ENCODE data around the gene ANKRD11.

Gene ANKRD11

DNA sequence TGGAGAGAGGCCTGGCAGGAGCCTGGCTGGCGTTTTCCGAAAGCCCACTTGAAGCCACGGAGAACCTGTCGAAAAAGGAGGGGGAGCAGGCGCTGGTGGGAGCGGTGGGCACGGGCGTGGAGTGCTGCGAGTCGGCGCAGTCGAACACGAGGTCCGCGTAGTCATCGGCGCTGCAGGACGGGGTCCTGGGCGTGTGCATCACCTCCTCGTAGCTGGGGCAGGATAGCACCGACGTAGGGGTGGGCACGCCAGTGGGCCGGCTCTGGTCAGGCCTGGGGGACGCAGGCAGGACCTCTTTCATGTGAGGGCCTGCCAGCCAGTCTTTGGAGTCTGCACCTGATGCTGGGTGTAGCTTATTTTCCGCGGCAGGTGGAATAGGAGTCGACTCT, 209.2 kb downstream of the ANKRD11 start:
- Histone ChIP-seq H3K4me1 (ENCODE audit: control insufficient read depth in 1 of 2, insufficient read depth in 2 of 2, low read length in 2 of 2) (no peaks in the 10 kb centered on the region), H3K36me3 (ENCODE audit: control insufficient read depth in 1 of 2, insufficient read depth in 2 of 2, low read length in 2 of 2) (peaks cover 29 to 86% of the 10 kb centered on the region in 2 donors), H3K27ac (ENCODE audit: low read length) (no peak overlapping the region), H3K9me3 (ENCODE audit: control insufficient read depth in 1 of 2, low read length in 2 of 2) (no peaks in the 10 kb centered on the region), H3K4me3 (ENCODE audit: low read depth in 1 of 2, low read length in 2 of 2) (no peak overlapping the region), H3K27me3 (ENCODE audit: low read depth, low read length) (no peaks in the 10 kb centered on the region)

DNA sequence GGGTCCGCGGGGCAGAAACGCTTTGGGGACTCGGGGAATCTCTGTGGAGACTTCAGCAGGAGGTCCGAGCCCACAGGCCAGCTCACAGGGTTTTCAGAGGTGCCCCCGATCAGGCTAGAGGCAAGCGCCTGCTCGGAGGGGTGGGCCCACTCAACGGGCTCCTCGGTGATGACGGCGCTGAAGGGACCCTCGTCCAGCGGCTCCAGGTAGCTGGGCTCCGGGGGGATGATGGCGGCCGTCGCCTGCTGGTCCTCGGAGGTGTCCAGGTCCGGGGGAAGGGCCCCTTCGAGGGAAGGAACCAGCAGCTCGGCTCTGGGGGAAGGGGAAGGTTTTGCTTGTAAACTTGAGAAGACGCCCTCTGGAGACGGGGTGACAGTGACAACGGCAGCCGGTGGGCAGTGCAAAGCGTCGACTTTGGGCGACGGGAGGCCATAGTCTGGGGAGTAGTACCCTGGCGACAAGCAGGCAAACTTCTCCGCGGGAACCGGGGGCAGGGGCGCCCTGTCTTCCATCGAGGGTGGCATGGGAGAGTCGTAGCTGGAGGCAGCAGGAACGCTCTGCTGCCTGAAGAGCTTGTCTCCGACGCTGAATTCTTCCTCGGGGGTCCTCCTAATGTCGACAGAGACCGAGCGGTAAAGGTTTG, 209.7 kb downstream of the ANKRD11 start:
- Histone ChIP-seq H3K9me3 (ENCODE audit: control insufficient read depth in 1 of 2, low read length in 2 of 2) (no peaks in the 10 kb centered on the region), H3K4me3 (ENCODE audit: low read depth in 1 of 2, low read length in 2 of 2) (no peak overlapping the region), H3K27me3 (ENCODE audit: low read depth, low read length) (no peaks in the 10 kb centered on the region), H3K4me1 (ENCODE audit: control insufficient read depth in 1 of 2, insufficient read depth in 2 of 2, low read length in 2 of 2) (no peaks in the 10 kb centered on the region), H3K36me3 (ENCODE audit: control insufficient read depth in 1 of 2, insufficient read depth in 2 of 2, low read length in 2 of 2) (peaks cover 24 to 86% of the 10 kb centered on the region in 2 donors), H3K27ac (ENCODE audit: low read length) (no peak overlapping the region)

DNA sequence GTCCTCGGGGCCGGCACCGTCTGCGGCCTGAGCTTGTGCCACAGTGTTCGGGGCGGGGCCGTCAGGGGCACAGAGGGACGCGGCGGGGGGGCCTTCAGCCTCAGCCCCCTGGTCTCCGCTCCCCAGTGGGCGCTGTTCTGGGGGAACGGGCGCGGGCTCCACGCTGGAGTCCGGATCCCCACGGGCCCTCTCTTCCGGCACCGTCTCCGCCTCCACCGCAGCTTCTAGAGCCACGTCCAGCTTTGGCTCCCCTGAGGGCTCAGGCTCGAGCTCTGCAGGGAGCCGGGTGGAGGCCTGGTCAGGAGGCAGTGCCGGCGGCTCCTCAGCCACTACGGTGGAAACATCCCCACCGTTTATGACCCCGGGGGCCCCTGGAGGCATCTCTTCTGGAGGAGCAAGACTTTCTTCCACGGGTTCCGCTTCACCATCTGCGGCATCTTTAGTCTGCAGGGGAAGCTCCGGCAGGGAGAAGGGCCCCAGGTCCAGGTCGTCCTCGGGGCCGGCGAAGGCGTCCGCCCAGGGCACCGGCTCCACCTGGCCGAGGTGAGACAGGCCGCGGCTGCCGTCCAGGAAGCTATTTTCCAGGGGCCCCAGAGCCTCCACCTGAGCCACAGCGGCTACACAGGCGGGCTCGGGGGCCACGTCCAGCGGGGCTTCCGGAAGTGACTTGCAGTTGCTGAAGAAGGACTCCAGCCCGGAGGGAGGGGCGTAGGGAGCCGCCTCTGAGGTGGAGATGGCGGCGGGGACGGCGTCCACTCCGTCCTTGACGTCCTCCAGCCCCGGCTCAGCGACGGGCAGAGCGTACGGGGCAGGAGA, 210.5 kb downstream of the ANKRD11 start:
- Histone ChIP-seq H3K27ac (ENCODE audit: low read length) (no peak overlapping the region), H3K4me1 (ENCODE audit: control insufficient read depth in 1 of 2, insufficient read depth in 2 of 2, low read length in 2 of 2) (no peaks in the 10 kb centered on the region), H3K27me3 (ENCODE audit: low read depth, low read length) (no peaks in the 10 kb centered on the region), H3K4me3 (ENCODE audit: low read depth in 1 of 2, low read length in 2 of 2) (no peak overlapping the region), H3K36me3 (ENCODE audit: control insufficient read depth in 1 of 2, insufficient read depth in 2 of 2, low read length in 2 of 2) (peaks cover 22 to 86% of the 10 kb centered on the region in 2 donors), H3K9me3 (ENCODE audit: control insufficient read depth in 1 of 2, low read length in 2 of 2) (no peaks in the 10 kb centered on the region)

DNA sequence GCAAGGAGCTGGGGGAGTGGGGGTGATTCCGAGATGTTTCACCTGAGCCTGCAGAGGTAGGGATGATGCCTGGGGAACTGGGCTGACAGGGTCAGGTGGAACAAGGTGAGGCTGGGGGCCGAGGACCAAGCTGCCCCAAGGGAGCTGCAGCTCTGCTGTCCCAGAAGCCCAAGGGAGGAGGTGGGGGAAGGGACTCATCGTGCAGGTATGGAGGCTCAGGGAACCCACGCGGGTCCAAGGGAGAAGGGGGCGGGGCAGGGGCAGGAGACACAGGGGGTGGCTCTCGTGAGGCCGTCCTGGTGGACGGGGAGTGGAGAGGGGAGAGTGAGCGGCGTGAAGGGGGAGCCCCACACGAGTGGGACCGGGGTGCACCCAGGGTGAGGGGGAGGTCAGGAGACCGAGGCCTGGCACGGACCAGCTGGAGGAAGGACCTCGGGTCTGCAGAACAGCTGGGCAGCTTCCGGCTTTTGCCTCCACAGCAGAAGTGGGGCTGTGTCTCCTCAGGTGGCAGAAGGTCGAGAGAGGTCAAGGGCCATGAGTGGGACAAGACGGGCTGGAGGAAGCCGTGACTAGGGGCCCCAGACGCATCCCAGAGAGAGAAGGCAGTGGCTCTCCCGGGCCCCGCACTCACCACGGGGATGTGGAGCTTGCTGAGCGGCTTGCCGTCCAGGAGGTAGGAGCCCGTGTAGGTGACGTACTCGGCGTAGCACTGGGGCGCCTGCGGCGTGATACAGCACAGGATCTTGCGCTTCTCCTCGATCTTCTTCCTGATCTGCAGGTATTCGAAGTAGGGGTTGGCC, 211.7 kb downstream of the ANKRD11 start:
- H3K9me3 ChIP-seq (ENCODE audit: control insufficient read depth in 1 of 2, low read length in 2 of 2): no peaks in the 10 kb centered on the region
- no peaks in the 10 kb centered on the region for H3K4me1 ChIP-seq (ENCODE audit: control insufficient read depth in 1 of 2, insufficient read depth in 2 of 2, low read length in 2 of 2)
- H3K4me3 ChIP-seq (ENCODE audit: low read depth in 1 of 2, low read length in 2 of 2): no peak overlapping the region
- H3K27ac ChIP-seq (ENCODE audit: low read length): no peak overlapping the region
- peaks cover 20 to 87% of the 10 kb centered on the region in 2 donors for H3K36me3 ChIP-seq (ENCODE audit: control insufficient read depth in 1 of 2, insufficient read depth in 2 of 2, low read length in 2 of 2)
- H3K27me3 ChIP-seq (ENCODE audit: low read depth, low read length): no peaks in the 10 kb centered on the region

DNA sequence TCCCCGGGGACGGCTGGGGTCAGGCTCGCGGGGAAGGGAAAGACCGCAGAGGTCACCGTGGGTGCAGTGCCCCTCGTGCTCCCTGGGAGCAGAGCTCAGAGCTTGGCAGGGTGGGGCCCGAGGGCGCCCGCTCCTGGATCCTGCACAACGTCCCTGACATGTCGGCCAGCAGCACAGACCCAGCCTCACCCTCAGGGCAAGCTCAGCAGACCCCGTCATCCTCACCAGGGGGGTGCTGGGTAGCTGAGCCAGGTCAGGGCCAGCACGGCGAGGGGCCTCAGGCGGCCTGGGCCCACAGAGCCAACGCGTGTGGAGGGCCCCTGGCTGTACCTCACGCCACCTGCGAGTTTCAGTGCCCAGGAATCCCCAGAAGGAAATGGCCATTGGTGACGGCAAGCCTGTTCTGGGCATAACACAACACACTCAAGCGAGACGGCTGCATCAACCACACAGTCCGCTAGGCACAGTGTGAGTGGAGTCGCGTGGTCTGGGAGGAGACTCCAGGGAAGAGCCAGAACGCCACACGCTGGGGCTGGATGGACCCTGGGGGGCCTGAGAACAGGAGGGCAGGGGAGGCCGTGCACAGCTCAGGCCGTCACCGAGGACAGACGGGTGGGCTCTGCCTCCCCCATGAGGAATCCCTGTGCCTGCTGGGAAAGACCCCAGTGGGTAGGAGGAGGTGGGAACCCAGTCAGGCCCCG, 212.6 kb downstream of the ANKRD11 start:
- Histone ChIP-seq H3K27ac (ENCODE audit: low read length) (no peak overlapping the region), H3K9me3 (ENCODE audit: control insufficient read depth in 1 of 2, low read length in 2 of 2) (no peaks in the 10 kb centered on the region), H3K36me3 (ENCODE audit: control insufficient read depth in 1 of 2, insufficient read depth in 2 of 2, low read length in 2 of 2) (peaks cover 21 to 88% of the 10 kb centered on the region in 2 donors), H3K27me3 (ENCODE audit: low read depth, low read length) (no peaks in the 10 kb centered on the region), H3K4me3 (ENCODE audit: low read depth in 1 of 2, low read length in 2 of 2) (no peak overlapping the region), H3K4me1 (ENCODE audit: control insufficient read depth in 1 of 2, insufficient read depth in 2 of 2, low read length in 2 of 2) (no peaks in the 10 kb centered on the region)

DNA sequence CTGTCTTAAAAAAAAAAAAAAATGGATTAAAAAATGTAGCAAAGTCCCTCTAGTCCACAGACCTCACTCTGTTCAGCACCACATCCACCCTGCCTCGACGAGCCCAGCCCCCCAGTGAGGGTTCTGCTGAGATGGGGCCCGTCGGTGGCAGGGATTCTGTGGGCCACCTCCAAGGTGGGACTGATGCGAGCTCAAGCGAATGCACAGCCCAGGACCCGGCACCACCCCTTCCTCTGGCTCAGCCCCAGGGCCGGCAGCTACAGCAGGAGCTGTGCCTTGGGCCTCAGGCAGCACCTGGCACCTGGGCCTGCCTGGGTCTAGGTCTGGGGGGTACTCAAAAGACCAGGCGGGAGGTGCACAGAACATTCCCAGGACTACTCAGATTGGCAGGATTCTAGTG, 213.3 kb downstream of the ANKRD11 start:
- Histone ChIP-seq H3K4me3 (ENCODE audit: low read depth in 1 of 2, low read length in 2 of 2) (no peak overlapping the region), H3K9me3 (ENCODE audit: control insufficient read depth in 1 of 2, low read length in 2 of 2) (no peaks in the 10 kb centered on the region), H3K36me3 (ENCODE audit: control insufficient read depth in 1 of 2, insufficient read depth in 2 of 2, low read length in 2 of 2) (peaks cover 24 to 87% of the 10 kb centered on the region in 2 donors), H3K4me1 (ENCODE audit: control insufficient read depth in 1 of 2, insufficient read depth in 2 of 2, low read length in 2 of 2) (no peaks in the 10 kb centered on the region), H3K27ac (ENCODE audit: low read length) (no peak overlapping the region), H3K27me3 (ENCODE audit: low read depth, low read length) (no peaks in the 10 kb centered on the region)

DNA sequence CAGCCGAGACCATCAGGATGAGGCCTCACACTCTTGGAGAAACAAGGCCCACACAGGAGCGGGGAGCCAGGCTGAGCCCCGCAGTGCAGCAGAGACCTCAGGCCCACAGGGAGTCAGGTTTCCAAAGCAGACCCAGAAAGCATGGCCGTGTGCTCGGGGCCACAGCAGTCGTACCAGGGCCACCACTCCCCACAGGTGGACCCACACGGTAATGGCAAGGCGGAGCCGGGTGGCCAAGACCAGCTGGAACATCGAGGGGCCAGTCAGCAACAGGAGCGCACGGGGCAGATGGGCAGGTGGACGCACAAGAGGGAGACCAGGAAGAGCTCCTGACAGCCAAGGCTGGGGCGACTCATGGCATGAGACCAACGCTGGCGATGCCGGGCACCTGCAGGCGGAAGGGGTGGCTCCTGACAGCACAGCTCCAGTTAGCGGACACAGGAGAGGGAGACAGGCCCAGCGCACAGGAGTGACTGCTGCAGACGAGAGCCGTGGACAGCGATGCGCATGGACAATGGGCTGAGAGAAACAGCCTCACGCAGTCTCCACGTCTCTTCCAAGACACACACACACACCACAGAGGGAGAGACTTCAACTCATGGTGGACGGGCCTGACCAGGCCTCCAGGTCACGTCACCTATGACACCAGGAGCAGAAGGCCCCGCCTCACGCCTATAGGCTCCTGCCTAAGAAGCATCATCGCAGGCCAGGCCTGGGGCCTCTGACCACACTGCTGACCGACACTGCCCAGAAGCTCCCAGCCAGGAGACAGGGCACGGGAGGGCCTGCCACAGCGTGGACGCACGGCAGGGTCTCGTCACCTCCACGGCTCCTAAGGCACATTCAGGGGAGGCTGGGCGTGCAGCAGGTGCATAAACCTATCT, 214.3 kb downstream of the ANKRD11 start:
- no peaks in the 10 kb centered on the region for H3K9me3 ChIP-seq (ENCODE audit: control insufficient read depth in 1 of 2, low read length in 2 of 2)
- H3K4me3 ChIP-seq (ENCODE audit: low read depth in 1 of 2, low read length in 2 of 2): no peak overlapping the region
- H3K27ac ChIP-seq (ENCODE audit: low read length): no peak overlapping the region
- no peaks in the 10 kb centered on the region for H3K27me3 ChIP-seq (ENCODE audit: low read depth, low read length)
- peaks cover 24 to 83% of the 10 kb centered on the region in 2 donors for H3K36me3 ChIP-seq (ENCODE audit: control insufficient read depth in 1 of 2, insufficient read depth in 2 of 2, low read length in 2 of 2)
- H3K4me1 ChIP-seq (ENCODE audit: control insufficient read depth in 1 of 2, insufficient read depth in 2 of 2, low read length in 2 of 2): no peaks in the 10 kb centered on the region

DNA sequence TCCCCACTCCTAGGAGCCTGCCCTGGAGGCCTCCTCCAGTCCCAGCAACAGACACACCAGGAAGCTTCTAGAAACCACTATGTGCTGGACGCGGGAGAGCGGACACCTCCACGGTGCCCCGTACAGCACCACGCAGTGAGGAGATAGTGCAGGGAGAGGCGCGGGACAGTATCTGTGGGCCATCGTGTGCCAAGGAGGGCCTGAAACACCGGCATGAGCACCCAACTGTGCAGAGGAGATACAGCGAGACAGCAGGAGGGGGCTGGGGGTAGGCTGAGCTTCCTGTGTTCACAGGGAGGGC, 215.1 kb downstream of the ANKRD11 start:
- no peak overlapping the region for H3K27ac ChIP-seq (ENCODE audit: low read length)
- H3K9me3 ChIP-seq (ENCODE audit: control insufficient read depth in 1 of 2, low read length in 2 of 2): no peaks in the 10 kb centered on the region
- no peak overlapping the region for H3K4me3 ChIP-seq (ENCODE audit: low read depth in 1 of 2, low read length in 2 of 2)
- H3K27me3 ChIP-seq (ENCODE audit: low read depth, low read length): no peaks in the 10 kb centered on the region
- peaks cover 24 to 84% of the 10 kb centered on the region in 2 donors for H3K36me3 ChIP-seq (ENCODE audit: control insufficient read depth in 1 of 2, insufficient read depth in 2 of 2, low read length in 2 of 2)
- no peaks in the 10 kb centered on the region for H3K4me1 ChIP-seq (ENCODE audit: control insufficient read depth in 1 of 2, insufficient read depth in 2 of 2, low read length in 2 of 2)

DNA sequence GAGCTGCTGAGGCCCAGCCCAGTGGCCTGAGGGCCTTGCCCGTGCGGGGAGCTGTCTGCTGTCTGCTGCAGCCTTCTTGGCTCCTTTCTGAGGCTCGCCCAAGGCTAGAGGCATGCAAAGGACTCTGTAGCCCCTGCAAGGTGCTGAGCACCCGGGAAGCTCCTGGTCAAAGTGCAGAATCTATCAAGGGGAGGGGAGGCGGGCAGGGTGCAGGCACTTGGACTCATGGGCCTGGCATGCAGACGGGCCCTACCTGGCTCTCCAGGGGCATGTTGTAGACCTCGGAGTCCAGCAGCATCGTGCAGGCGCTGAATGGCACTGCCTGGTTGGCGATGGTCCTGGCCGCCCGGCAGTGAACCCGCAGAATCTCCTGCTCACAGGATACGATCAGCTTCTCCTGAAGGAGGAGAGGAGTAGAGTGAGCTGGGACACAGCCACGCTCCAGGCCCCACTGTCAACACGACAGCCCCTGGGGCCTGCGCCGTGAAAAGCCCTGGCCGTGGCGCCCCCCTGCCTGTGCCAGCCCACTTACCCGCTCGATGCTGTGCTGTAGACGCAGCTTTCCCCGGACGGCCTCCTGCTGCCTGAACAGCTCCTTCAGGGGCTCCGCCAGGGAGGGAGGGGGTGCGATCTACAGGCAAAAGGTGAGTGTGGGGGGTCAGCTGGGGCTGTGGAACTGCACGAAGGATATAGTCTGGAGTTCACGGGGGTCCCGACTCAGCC, 215.6 kb downstream of the ANKRD11 start:
- Histone ChIP-seq H3K27me3 (ENCODE audit: low read depth, low read length) (no peaks in the 10 kb centered on the region), H3K4me1 (ENCODE audit: control insufficient read depth in 1 of 2, insufficient read depth in 2 of 2, low read length in 2 of 2) (no peaks in the 10 kb centered on the region), H3K27ac (ENCODE audit: low read length) (no peak overlapping the region), H3K9me3 (ENCODE audit: control insufficient read depth in 1 of 2, low read length in 2 of 2) (no peaks in the 10 kb centered on the region), H3K4me3 (ENCODE audit: low read depth in 1 of 2, low read length in 2 of 2) (no peak overlapping the region), H3K36me3 (ENCODE audit: control insufficient read depth in 1 of 2, insufficient read depth in 2 of 2, low read length in 2 of 2) (peaks cover 29 to 84% of the 10 kb centered on the region in 2 donors)

All from muscle layer of duodenum (tissue), 2 donors.